ENCODE data around the gene VAC14.

The VAC14 gene

DNA sequence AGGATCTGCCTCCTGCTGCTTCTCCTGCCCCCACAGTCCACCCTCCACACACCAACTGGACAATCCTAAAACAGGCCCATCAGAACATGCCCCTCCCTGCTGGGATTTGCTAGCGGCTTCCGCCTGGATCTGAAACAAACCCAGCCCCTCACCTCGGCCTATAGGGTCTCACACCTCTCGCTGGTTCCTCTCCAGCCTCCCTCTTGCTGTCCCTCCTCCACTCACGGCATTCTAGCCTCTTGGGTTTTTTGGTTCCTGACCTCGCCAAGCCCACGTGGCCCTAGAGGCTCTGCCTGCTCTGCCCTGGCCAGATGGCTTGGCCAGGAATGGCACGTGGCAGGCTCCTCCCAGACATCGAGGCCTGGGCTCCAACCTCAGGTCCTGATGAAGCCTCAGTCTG, 99.4 kb downstream of the VAC14 start:
- Histone ChIP-seq H3K9me3 (ENCODE audit: control insufficient read depth, insufficient read depth, low read depth, low read length) (no peaks in the 10 kb centered on the region), H3K4me3 (ENCODE audit: low read depth, low read length) (no peak overlapping the region), H3K4me1 (ENCODE audit: control insufficient read depth, insufficient read depth, low read length) (no peaks in the 10 kb centered on the region), H3K36me3 (ENCODE audit: control insufficient read depth in 2 of 2, insufficient read depth in 1 of 2, low read length in 2 of 2) (peaks cover 0 to 5% of the 10 kb centered on the region in 2 experiments; a peak in 1 of 3 replicates), H3K27ac (ENCODE audit: extremely low read depth, low read depth, low read length) (no peak overlapping the region)
- POLR2A ChIA-PET, result no interaction called here
- TF ChIP-seq, protein P1, sequence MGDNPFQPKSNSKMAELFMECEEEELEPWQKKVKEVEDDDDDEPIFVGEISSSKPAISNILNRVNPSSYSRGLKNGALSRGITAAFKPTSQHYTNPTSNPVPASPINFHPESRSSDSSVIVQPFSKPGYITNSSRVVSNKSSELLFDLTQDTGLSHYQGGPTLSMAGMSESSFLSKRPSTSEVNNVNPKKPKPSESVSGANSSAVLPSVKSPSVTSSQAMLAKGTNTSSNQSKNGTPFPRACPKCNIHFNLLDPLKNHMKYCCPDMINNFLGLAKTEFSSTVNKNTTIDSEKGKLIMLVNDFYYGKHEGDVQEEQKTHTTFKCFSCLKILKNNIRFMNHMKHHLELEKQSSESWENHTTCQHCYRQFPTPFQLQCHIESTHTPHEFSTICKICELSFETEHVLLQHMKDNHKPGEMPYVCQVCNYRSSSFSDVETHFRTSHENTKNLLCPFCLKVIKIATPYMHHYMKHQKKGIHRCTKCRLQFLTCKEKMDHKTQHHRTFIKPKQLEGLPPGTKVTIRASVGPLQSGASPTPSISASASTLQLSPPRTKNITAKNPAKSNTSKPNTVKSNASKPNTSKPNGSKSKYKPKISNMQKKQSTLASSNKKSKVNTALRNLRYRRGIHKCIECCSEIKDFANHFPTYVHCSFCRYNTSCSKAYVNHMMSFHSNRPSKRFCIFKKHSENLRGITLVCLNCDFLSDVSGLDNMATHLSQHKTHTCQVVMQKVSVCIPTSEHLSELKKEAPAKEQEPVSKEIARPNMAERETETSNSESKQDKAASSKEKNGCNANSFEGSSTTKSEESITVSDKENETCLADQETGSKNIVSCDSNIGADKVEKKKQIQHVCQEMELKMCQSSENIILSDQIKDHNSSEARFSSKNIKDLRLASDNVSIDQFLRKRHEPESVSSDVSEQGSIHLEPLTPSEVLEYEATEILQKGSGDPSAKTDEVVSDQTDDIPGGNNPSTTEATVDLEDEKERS (tag by site-specific recombination; IDR thresholded peaks at IDR 0.05), result no peak
- TF ChIP-seq ZNF223 (tag by site-specific recombination; IDR thresholded peaks at IDR 0.05), result no peak
- TF ChIP-seq, protein P2, sequence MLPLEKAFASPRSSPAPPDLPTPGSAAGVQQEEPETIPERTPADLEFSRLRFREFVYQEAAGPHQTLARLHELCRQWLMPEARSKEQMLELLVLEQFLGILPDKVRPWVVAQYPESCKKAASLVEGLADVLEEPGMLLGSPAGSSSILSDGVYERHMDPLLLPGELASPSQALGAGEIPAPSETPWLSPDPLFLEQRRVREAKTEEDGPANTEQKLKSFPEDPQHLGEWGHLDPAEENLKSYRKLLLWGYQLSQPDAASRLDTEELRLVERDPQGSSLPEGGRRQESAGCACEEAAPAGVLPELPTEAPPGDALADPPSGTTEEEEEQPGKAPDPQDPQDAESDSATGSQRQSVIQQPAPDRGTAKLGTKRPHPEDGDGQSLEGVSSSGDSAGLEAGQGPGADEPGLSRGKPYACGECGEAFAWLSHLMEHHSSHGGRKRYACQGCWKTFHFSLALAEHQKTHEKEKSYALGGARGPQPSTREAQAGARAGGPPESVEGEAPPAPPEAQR (tag by site-specific recombination; IDR thresholded peaks at IDR 0.05), result no peak
- CTCF ChIA-PET, result no interaction called here

DNA sequence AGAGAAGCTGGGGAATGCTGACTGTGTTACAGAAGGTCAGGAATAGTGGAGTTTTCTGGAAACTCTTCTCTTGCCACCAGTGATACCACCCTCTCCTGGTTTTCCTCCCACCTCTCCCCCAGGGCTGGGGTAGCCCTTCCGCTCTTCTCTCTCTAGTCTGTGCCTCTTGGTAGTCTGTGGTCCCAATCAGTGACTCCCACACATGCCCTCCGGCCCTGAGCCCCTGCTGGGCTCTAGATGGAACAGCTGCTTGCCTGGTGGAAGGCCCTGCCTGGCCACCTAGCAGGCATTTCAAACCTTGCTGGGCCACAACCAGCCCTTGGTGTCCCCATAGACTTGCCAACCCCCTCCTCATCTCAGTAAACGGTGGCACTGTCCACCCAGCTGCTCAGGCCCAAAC, 99.9 kb downstream of the VAC14 start:
- ChIA-PET POLR2A (no interaction called here), CTCF (no interaction called here)
- H3K4me1 ChIP-seq (ENCODE audit: control insufficient read depth, insufficient read depth, low read length), result no peaks in the 10 kb centered on the region
- no peaks in the 10 kb centered on the region for H3K9me3 ChIP-seq (ENCODE audit: control insufficient read depth, insufficient read depth, low read depth, low read length)
- no peak overlapping the region for H3K27ac ChIP-seq (ENCODE audit: extremely low read depth, low read depth, low read length)
- TF ChIP-seq ZNF792 (tag by site-specific recombination; IDR thresholded peaks at IDR 0.05) (no peak), SP7 (tag by site-specific recombination; IDR thresholded peaks at IDR 0.05) (no peak), ZNF2 (tag by site-specific recombination; IDR thresholded peaks at IDR 0.05) (no peak), ZFP37 (tag by site-specific recombination; IDR thresholded peaks at IDR 0.05) (no peak), GLI2 (tag by site-specific recombination; IDR thresholded peaks at IDR 0.05; ENCODE audit: borderline replicate concordance, low read depth) (no peak), KLF1 (tag by site-specific recombination; IDR thresholded peaks at IDR 0.05) (no peak), ZNF112 (tag by site-specific recombination; IDR thresholded peaks at IDR 0.05) (no peak), ZBTB8A (tag by site-specific recombination; IDR thresholded peaks at IDR 0.05) (no peak), ZNF140 (tag by site-specific recombination; IDR thresholded peaks at IDR 0.05) (no peak), ZNF600 (tag by site-specific recombination; IDR thresholded peaks at IDR 0.05) (no peak), ZNF324 (tag by site-specific recombination; IDR thresholded peaks at IDR 0.05) (no peak)
- TF ChIP-seq, protein P3, sequence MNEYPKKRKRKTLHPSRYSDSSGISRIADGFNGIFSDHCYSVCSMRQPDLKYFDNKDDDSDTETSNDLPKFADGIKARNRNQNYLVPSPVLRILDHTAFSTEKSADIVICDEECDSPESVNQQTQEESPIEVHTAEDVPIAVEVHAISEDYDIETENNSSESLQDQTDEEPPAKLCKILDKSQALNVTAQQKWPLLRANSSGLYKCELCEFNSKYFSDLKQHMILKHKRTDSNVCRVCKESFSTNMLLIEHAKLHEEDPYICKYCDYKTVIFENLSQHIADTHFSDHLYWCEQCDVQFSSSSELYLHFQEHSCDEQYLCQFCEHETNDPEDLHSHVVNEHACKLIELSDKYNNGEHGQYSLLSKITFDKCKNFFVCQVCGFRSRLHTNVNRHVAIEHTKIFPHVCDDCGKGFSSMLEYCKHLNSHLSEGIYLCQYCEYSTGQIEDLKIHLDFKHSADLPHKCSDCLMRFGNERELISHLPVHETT (tag by site-specific recombination; IDR thresholded peaks at IDR 0.05), result no peak
- TF ChIP-seq, protein P4, sequence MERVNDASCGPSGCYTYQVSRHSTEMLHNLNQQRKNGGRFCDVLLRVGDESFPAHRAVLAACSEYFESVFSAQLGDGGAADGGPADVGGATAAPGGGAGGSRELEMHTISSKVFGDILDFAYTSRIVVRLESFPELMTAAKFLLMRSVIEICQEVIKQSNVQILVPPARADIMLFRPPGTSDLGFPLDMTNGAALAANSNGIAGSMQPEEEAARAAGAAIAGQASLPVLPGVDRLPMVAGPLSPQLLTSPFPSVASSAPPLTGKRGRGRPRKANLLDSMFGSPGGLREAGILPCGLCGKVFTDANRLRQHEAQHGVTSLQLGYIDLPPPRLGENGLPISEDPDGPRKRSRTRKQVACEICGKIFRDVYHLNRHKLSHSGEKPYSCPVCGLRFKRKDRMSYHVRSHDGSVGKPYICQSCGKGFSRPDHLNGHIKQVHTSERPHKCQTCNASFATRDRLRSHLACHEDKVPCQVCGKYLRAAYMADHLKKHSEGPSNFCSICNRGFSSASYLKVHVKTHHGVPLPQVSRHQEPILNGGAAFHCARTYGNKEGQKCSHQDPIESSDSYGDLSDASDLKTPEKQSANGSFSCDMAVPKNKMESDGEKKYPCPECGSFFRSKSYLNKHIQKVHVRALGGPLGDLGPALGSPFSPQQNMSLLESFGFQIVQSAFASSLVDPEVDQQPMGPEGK (tag by site-specific recombination; IDR thresholded peaks at IDR 0.05), result no peak
- peaks cover 0 to 5% of the 10 kb centered on the region in 2 experiments; a peak in 1 of 3 replicates for H3K36me3 ChIP-seq (ENCODE audit: control insufficient read depth in 2 of 2, insufficient read depth in 1 of 2, low read length in 2 of 2)
- H3K4me3 ChIP-seq (ENCODE audit: low read depth, low read length), result no peak overlapping the region

All from HEK293 (cell line).